ENCODE results near the gene CHORDC1.

GRCh38 chr11:90213322-90213721 is 9.5 kb downstream of the CHORDC1 start:
- TF ChIP-seq CTCF (IDR thresholded peaks at IDR 0.05 in 8 of 11, conservative IDR thresholded peaks at IDR 0.05 in 3 of 11) = no peak
- no peak for TF ChIP-seq POLR2A (IDR thresholded peaks at IDR 0.05)
- no peak for TF ChIP-seq POLR2AphosphoS5 (IDR thresholded peaks at IDR 0.05)

Measured in spleen (tissue), 7 donors.